SJSA1 (cell line): ENCODE results near the gene RPA4. TPM values are rescaled to one million over a fixed set of nuclear protein-coding genes. Genes with fewer than 3 reads are reported as not detected.

Experiments
- DNase-seq, 2 experiments: peaks; one replicate each; pipeline ENCODE4 v3.0.0-alpha.2; 2015 to 2020; ENCODE audit warnings: low spot score in 2 of 2, low read depth in 1 of 2
- H3K27ac ChIP-seq: fragments of 250-450 bp; sonication (Bioruptor Pico); 2 replicates; pipeline ENCODE4 v1.5.1; 2020; ENCODE audit warnings: mild to moderate bottlenecking, moderate library complexity
- H3K27me3 ChIP-seq: fragments of 250-450 bp; sonication (Bioruptor Pico); replicated peaks from 2 replicates; pipeline ENCODE4 v1.5.1; 2020; ENCODE audit warnings: mild to moderate bottlenecking, moderate library complexity
- H3K36me3 ChIP-seq: fragments of 250-450 bp; sonication (Bioruptor Pico); 2 replicates; pipeline ENCODE4 v1.5.1; 2020; ENCODE audit warnings: mild to moderate bottlenecking
- H3K4me1 ChIP-seq: fragments of 250-450 bp; sonication (Bioruptor Pico); replicated peaks from 2 replicates; pipeline ENCODE4 v1.6.1; 2021; ENCODE audit warnings: mild to moderate bottlenecking
- H3K4me3 ChIP-seq: fragments of 250-450 bp; sonication (Bioruptor Pico); 2 replicates; pipeline ENCODE4 v1.5.1; 2020; ENCODE audit warnings: mild to moderate bottlenecking
- H3K9me3 ChIP-seq: fragments of 250-450 bp; sonication (Bioruptor Pico); replicated peaks from 2 replicates; pipeline ENCODE4 v1.5.1; 2020; ENCODE audit warnings: mild to moderate bottlenecking
- total RNA-seq: library from RNA; depleted of rRNA; stranded (reverse); fragments of >200 nt; shearing (Covaris generic); gene quantifications from 2 replicates; pipeline ENCODE4 v1.2.3, GENCODE V29; 2014; rRNA removed

Gene RPA4
- total RNA-seq, 1 experiment from 2014 or later: 0.29 TPM

GRCh38 chrX:96907516-96908272 is 24.0 kb downstream of the RPA4 start:
- DNase-seq: no peak

GRCh38 chrX:96909291-96909690 is 25.6 kb downstream of the RPA4 start:
- Histone ChIP-seq H3K4me3 (no peak overlapping the region), H3K27ac (no peak overlapping the region), H3K4me1 (no peaks in the 10 kb centered on the region), H3K9me3 (no peaks in the 10 kb centered on the region), H3K27me3 (no peaks in the 10 kb centered on the region), H3K36me3 (no peaks in the 10 kb centered on the region)
- no peak for DNase-seq

More at GRCh38 chrX:96907516-96908272, 24.0 kb downstream of the RPA4 start:
- no peaks in the 10 kb centered on the region for H3K9me3 ChIP-seq
- no peaks in the 10 kb centered on the region for H3K4me1 ChIP-seq
- H3K27ac ChIP-seq: no peak overlapping the region
- no peaks in the 10 kb centered on the region for H3K36me3 ChIP-seq
- H3K4me3 ChIP-seq: no peak overlapping the region
- H3K27me3 ChIP-seq: no peaks in the 10 kb centered on the region

GRCh38 chrX:96918864-96919263 is 35.2 kb downstream of the RPA4 start:
- H3K36me3 ChIP-seq: no peaks in the 10 kb centered on the region
- H3K4me3 ChIP-seq: no peak overlapping the region
- DNase-seq: no peak
- no peaks in the 10 kb centered on the region for H3K27me3 ChIP-seq
- H3K27ac ChIP-seq: no peak overlapping the region
- no peaks in the 10 kb centered on the region for H3K4me1 ChIP-seq
- H3K9me3 ChIP-seq: no peaks in the 10 kb centered on the region

GRCh38 chrX:96919672-96920071 is 36.0 kb downstream of the RPA4 start:
- DNase-seq: no peak
- Histone ChIP-seq H3K4me3 (no peak overlapping the region), H3K4me1 (no peaks in the 10 kb centered on the region), H3K36me3 (no peaks in the 10 kb centered on the region), H3K27ac (no peak overlapping the region), H3K27me3 (no peaks in the 10 kb centered on the region), H3K9me3 (no peaks in the 10 kb centered on the region)

- Histone ChIP-seq H3K27ac (no peak overlapping the region), H3K36me3 (no peaks in the 10 kb centered on the region), H3K9me3 (no peaks in the 10 kb centered on the region), H3K27me3 (no peaks in the 10 kb centered on the region), H3K4me3 (no peak overlapping the region), H3K4me1 (no peaks in the 10 kb centered on the region)
- no peak for DNase-seq
These were observed 40.9 kb downstream of the RPA4 start for GRCh38 chrX:96924581-96924980.

- H3K9me3 ChIP-seq: no peaks in the 10 kb centered on the region
- no peak overlapping the region for H3K4me3 ChIP-seq
- no peak overlapping the region for H3K27ac ChIP-seq
- H3K4me1 ChIP-seq: no peaks in the 10 kb centered on the region
- no peaks in the 10 kb centered on the region for H3K36me3 ChIP-seq
- H3K27me3 ChIP-seq: no peaks in the 10 kb centered on the region
- no peak for DNase-seq
These were observed 45.3 kb downstream of the RPA4 start for GRCh38 chrX:96929036-96929435.

Other genes with a start within 250 kb of the RPA4 start
- 1.8 and 4.1 TPM in 2 replicates for gene DIAPH2, start 199.1 kb upstream of the RPA4 start, total RNA-seq